ENCODE measurements around the gene RCN1.

Gene RCN1

DNA sequence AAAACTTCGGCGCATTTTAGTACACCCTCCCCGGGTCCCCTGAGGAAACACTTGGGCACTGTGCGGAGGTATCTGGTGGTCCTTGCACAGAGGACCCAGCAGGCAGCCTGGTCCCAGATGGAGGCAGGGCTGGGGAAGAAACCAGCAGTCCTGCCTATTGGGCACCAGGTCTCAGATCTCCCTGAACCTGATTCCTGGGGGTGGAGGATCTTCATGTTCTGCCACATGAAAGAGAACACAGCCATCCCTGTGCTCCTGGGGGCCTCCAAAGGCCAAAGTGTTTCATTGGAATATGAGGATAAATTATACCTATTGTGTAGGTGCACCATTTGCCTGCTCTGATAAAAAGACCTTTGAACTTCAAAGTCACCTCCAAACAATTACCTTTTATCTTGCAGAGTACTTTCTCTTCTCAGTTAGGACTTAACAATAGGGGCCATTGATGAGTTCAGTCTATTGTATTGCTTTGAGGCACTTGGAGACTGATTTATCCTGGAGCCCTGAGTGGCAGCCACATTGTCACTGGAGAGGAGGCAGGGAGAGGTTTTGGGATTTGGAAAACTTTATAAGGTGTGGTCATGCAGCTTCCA is 1.8 kb downstream of the RCN1 start:
- Histone ChIP-seq H3K4me3 (ENCODE audit: insufficient read depth, low read length, poor library complexity, severe bottlenecking) (no peak overlapping the region), H3K9me3 (ENCODE audit: insufficient read depth, low read length) (no peaks in the 10 kb centered on the region), H4K20me1 (ENCODE audit: low read depth, low read length) (no peaks in the 10 kb centered on the region), H3K79me2 (ENCODE audit: insufficient read depth, low read length) (no peaks in the 10 kb centered on the region), H3K27me3 (ENCODE audit: low read length) (no peaks in the 10 kb centered on the region), H3K9ac (ENCODE audit: low read length) (no peak overlapping the region), H3F3A (ENCODE audit: insufficient read depth) (no peaks in the 10 kb centered on the region), H2AFZ (ENCODE audit: low read depth, low read length, severe bottlenecking) (no peak overlapping the region), H3K4me2 (ENCODE audit: low read depth, low read length, poor library complexity, severe bottlenecking) (no peak overlapping the region), H3K36me3 (ENCODE audit: low read length) (no peaks in the 10 kb centered on the region), H3K27ac (ENCODE audit: low read depth, low read length) (no peak overlapping the region), H3K9me2 (replicated peaks; ENCODE audit: insufficient read depth, low read length) (no peaks in the 10 kb centered on the region)
- TF ChIP-seq, protein P1, sequence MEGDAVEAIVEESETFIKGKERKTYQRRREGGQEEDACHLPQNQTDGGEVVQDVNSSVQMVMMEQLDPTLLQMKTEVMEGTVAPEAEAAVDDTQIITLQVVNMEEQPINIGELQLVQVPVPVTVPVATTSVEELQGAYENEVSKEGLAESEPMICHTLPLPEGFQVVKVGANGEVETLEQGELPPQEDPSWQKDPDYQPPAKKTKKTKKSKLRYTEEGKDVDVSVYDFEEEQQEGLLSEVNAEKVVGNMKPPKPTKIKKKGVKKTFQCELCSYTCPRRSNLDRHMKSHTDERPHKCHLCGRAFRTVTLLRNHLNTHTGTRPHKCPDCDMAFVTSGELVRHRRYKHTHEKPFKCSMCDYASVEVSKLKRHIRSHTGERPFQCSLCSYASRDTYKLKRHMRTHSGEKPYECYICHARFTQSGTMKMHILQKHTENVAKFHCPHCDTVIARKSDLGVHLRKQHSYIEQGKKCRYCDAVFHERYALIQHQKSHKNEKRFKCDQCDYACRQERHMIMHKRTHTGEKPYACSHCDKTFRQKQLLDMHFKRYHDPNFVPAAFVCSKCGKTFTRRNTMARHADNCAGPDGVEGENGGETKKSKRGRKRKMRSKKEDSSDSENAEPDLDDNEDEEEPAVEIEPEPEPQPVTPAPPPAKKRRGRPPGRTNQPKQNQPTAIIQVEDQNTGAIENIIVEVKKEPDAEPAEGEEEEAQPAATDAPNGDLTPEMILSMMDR (IDR thresholded peaks at IDR 0.05; ENCODE audit: insufficient read depth, low read length, poor library complexity, severe bottlenecking) = no peak
- TF ChIP-seq EZH2phosphoT487 (conservative IDR thresholded peaks at IDR 0.05; ENCODE audit: low read length) = no peak

DNA sequence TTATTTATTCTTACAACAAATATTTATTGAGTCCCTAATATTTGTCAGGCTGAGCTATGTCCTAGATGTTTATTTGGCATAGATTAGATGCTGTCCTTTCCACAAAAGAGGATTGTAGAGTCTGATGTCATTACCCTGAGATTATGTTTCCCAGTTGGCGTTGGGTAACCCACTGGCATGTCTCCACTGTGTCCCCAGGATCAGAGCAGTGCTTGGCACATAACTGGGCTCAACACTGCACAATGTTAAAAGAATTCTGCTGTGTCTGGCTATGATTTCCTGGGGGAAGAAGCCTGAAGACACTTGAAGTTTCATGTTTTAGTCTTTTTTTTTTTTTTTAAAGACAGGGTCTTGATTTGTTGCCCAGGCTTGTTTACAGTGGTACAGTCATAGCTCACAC is 4.0 kb downstream of the RCN1 start:
- Histone ChIP-seq H3K9ac (ENCODE audit: low read length) (no peak overlapping the region), H3K9me3 (ENCODE audit: insufficient read depth, low read length) (no peaks in the 10 kb centered on the region), H3F3A (ENCODE audit: insufficient read depth) (no peaks in the 10 kb centered on the region), H3K27me3 (ENCODE audit: low read length) (no peaks in the 10 kb centered on the region), H3K9me2 (replicated peaks; ENCODE audit: insufficient read depth, low read length) (no peaks in the 10 kb centered on the region), H3K4me3 (ENCODE audit: insufficient read depth, low read length, poor library complexity, severe bottlenecking) (no peak overlapping the region), H3K79me2 (ENCODE audit: insufficient read depth, low read length) (no peaks in the 10 kb centered on the region), H3K4me2 (ENCODE audit: low read depth, low read length, poor library complexity, severe bottlenecking) (no peak overlapping the region), H2AFZ (ENCODE audit: low read depth, low read length, severe bottlenecking) (no peak overlapping the region), H3K36me3 (ENCODE audit: low read length) (no peaks in the 10 kb centered on the region), H4K20me1 (ENCODE audit: low read depth, low read length) (no peaks in the 10 kb centered on the region), H3K27ac (ENCODE audit: low read depth, low read length) (no peak overlapping the region)
- no peak for TF ChIP-seq EZH2phosphoT487 (conservative IDR thresholded peaks at IDR 0.05; ENCODE audit: low read length)
- TF ChIP-seq, protein P1 (IDR thresholded peaks at IDR 0.05; ENCODE audit: insufficient read depth, low read length, poor library complexity, severe bottlenecking) = no peak

DNA sequence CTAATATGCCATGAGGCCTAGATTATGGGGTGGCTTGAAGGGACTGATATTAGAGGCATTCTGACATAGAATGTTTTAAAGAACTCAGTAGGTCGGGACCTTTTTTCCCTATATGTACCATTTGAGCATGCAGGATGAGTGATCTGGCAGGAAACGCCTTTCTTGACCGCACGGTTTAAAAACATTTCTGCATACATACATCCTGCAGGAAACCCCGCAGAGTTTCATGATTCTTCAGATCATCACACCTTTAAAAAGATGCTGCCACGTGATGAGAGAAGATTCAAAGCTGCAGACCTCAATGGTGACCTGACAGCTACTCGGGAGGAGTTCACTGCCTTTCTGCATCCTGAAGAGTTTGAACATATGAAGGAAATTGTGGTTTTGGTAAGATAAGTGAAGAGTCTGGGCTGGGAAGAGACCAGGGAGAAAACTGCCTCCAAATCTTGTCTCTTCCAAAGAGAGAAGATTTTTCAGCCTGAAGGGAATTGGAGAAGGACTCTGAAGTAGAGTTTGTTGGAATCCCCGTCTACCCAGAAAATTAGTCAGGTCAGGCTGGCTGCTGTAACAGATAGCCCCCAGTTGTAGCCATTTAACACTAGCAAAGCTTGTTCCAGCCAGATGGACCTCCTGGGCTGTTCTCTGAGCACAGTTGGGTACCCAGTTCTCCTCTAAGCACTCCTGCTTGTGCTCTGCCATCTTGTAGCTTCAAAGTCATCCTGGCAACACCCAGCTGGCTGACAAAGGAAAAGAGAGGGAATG is 7.4 kb downstream of the RCN1 start:
- H4K20me1 ChIP-seq (ENCODE audit: low read depth, low read length) = no peaks in the 10 kb centered on the region

More for the DNA sequence above, 7.4 kb downstream of the RCN1 start:
- Histone ChIP-seq H3K79me2 (ENCODE audit: insufficient read depth, low read length) (no peaks in the 10 kb centered on the region), H3K36me3 (ENCODE audit: low read length) (no peaks in the 10 kb centered on the region), H2AFZ (ENCODE audit: low read depth, low read length, severe bottlenecking) (no peak overlapping the region), H3F3A (ENCODE audit: insufficient read depth) (no peaks in the 10 kb centered on the region), H3K27ac (ENCODE audit: low read depth, low read length) (no peak overlapping the region), H3K9me3 (ENCODE audit: insufficient read depth, low read length) (no peaks in the 10 kb centered on the region), H3K9me2 (replicated peaks; ENCODE audit: insufficient read depth, low read length) (no peaks in the 10 kb centered on the region), H3K4me3 (ENCODE audit: insufficient read depth, low read length, poor library complexity, severe bottlenecking) (no peak overlapping the region), H3K9ac (ENCODE audit: low read length) (no peak overlapping the region), H3K4me2 (ENCODE audit: low read depth, low read length, poor library complexity, severe bottlenecking) (no peak overlapping the region), H3K27me3 (ENCODE audit: low read length) (no peaks in the 10 kb centered on the region)
- TF ChIP-seq, protein P1 (IDR thresholded peaks at IDR 0.05; ENCODE audit: insufficient read depth, low read length, poor library complexity, severe bottlenecking) = no peak
- no peak for TF ChIP-seq EZH2phosphoT487 (conservative IDR thresholded peaks at IDR 0.05; ENCODE audit: low read length)
